IPS-20b (cell line): ENCODE measurements around the gene RASA1.

Source experiments
- H3K27ac ChIP-seq: one replicate; pipeline ENCODE4 v1.5.1; 2013; ENCODE audit warnings: low read length
- H3K27me3 ChIP-seq: 2 replicates; pipeline ENCODE4 v1.6.1; 2013; ENCODE audit warnings: mild to moderate bottlenecking, low read length, inconsistent platforms; ENCODE audit not compliant: insufficient read depth
- H3K36me3 ChIP-seq: 2 replicates; pipeline ENCODE4 v1.6.1; 2013; ENCODE audit warnings: low read depth, mild to moderate bottlenecking, inconsistent platforms, low read length, moderate library complexity; ENCODE audit not compliant: insufficient read depth
- H3K4me1 ChIP-seq: 2 replicates; pipeline ENCODE4 v1.6.1; 2013; ENCODE audit warnings: mild to moderate bottlenecking, control low read depth, inconsistent platforms, low read length, moderate library complexity; ENCODE audit not compliant: insufficient read depth
- H3K4me3 ChIP-seq: 2 replicates; pipeline ENCODE4 v1.5.1; 2013; ENCODE audit warnings: mild to moderate bottlenecking, low read length, inconsistent platforms
- H3K9ac ChIP-seq: 2 replicates; pipeline ENCODE4 v1.6.1; 2013; ENCODE audit warnings: low read depth, mild to moderate bottlenecking, inconsistent platforms, low read length, moderate library complexity
- H3K9me3 ChIP-seq: 2 replicates; pipeline ENCODE4 v1.6.1; 2013; ENCODE audit warnings: mild to moderate bottlenecking, low read depth, low read length, inconsistent platforms; ENCODE audit not compliant: insufficient read depth

The RASA1 gene

DNA sequence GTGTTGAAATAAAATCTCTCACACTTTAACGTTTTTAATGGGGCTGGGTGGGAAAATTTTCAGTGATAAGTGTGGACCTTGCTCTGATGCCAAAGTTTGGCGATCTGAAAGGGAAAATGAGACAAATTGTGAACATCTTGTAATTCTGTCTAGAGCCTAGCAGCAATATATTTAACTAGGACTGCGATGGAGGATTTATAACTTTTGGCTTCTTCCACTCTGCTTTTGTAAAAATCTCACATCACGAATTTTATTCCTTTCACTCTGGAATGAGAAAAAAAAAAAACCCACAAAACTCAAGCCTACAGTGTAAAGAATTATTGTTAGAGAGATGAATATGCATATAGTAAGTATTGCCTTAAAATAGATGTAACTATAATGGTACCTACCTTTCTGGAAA lies 125.1 kb downstream of the RASA1 start:
- H3K27ac ChIP-seq: no peak overlapping the region
- no peak overlapping the region for H3K4me3 ChIP-seq
- no peaks in the 10 kb centered on the region for H3K4me1 ChIP-seq
- H3K36me3 ChIP-seq: peaks cover 98% of the 10 kb centered on the region
- H3K9ac ChIP-seq: no peak overlapping the region
- no peaks in the 10 kb centered on the region for H3K9me3 ChIP-seq
- H3K27me3 ChIP-seq: no peaks in the 10 kb centered on the region

DNA sequence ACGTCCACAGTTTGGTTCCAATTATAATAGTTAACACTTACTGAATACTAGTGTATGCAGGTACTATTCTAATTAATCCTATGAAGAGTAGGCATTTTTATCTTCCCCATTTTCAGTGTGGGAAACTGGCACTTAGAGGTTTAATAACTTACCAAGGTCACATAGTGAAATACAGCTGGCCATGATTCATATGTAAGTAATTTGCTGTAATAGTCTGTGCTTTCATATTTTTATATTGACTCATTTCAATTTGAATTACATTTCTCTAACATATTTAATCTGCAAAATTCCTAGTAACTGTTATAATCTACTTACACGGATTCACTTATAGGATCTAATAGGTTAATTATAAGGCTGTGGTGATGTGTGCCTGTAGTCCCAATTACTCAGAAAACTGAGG lies 125.6 kb downstream of the RASA1 start:
- no peaks in the 10 kb centered on the region for H3K27me3 ChIP-seq
- H3K9me3 ChIP-seq: no peaks in the 10 kb centered on the region
- no peaks in the 10 kb centered on the region for H3K4me1 ChIP-seq
- H3K36me3 ChIP-seq: peaks cover 98% of the 10 kb centered on the region
- H3K4me3 ChIP-seq: no peak overlapping the region
- H3K9ac ChIP-seq: no peak overlapping the region
- H3K27ac ChIP-seq: no peak overlapping the region

DNA sequence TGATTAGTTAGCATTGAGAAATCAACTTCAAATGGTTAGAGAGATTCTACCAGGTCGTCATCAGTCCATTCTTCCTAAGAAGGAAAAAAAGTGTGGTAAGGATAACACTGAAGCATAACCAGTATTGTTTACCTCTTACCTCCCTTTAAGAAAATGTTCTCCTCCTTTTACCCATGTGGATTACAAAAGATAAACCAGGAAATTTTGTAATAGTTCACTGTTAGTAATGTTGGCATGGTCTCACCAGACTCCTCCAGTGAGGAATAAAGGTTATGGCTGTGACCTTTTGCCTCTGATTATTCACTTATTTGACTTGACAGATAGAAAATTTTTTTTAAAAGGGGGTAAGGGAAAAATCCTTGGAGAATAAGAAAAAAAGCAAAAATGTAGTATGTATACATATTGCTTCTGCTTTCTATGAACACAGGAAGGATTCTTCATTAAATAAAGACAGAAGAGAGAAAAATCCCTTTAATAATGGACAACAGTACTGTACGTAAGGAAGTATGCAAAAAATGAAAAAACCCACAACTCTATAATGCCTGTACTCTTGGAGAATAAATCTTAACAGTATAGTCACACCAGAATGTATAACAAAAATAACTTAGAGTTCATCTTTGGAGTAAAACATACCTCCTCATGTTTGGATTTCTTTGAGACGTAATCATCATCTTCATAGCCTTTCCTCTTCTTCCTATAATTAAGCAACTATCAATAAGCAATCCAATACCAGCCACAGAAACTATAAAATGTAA lies 126.9 kb downstream of the RASA1 start:
- Histone ChIP-seq H3K9me3 (no peaks in the 10 kb centered on the region), H3K27me3 (no peaks in the 10 kb centered on the region), H3K4me3 (no peak overlapping the region), H3K4me1 (no peaks in the 10 kb centered on the region), H3K27ac (no peak overlapping the region), H3K9ac (no peak overlapping the region), H3K36me3 (peaks cover 99% of the 10 kb centered on the region)

DNA sequence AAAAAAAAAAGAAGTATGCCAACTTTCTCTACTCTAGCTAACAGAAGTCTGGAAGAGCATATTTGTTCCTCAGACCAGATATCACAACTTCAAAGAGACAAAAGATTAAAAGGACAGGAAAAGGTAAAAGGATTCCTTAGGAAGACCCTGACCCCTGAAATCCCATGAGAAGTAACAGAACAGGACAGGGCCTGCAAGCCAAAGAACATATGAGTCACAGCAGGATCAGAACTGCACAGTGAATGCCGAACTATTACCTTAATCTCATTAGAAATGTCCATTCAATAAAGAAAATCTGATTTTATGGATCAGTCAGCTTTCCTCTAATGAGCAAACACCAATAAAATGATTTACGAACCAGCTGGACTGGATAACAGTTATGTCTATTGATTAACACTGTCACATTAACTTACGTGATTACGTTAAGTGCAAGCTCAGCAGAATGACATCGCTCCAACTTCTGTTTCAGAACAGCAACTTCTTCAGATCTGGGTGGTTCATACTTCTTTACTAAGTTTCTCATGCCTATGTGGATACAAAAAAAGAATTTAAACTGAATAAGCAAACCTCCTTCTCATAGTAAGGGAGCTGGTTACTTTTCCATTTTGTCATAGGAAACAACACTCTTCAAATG lies 131.4 kb downstream of the RASA1 start:
- Histone ChIP-seq H3K27ac (no peak overlapping the region), H3K9me3 (no peaks in the 10 kb centered on the region), H3K27me3 (no peaks in the 10 kb centered on the region), H3K4me1 (no peaks in the 10 kb centered on the region), H3K9ac (no peak overlapping the region), H3K36me3 (peaks cover 98% of the 10 kb centered on the region), H3K4me3 (no peak overlapping the region)

DNA sequence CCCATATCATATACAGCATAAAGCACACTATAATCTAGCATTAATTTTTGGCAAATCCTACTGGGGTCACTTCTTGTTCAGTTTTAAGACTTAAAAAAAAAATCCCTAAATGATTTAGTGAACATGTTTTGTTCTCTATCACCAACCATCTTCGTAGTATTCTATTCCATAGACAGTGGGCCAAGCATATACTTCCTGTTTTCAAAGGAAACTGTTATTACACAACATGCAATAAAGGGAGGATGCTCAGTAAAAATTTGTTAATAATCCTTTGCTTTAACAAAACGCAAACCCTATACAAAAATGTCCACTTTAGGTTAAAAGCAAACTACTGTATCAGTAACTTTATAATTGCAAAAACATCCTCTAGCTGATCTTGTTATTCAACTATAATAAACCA lies 132.0 kb downstream of the RASA1 start:
- H3K27ac ChIP-seq: no peak overlapping the region
- H3K27me3 ChIP-seq: no peaks in the 10 kb centered on the region
- no peaks in the 10 kb centered on the region for H3K9me3 ChIP-seq
- H3K4me1 ChIP-seq: no peaks in the 10 kb centered on the region
- H3K36me3 ChIP-seq: peaks cover 98% of the 10 kb centered on the region
- no peak overlapping the region for H3K9ac ChIP-seq
- H3K4me3 ChIP-seq: no peak overlapping the region

DNA sequence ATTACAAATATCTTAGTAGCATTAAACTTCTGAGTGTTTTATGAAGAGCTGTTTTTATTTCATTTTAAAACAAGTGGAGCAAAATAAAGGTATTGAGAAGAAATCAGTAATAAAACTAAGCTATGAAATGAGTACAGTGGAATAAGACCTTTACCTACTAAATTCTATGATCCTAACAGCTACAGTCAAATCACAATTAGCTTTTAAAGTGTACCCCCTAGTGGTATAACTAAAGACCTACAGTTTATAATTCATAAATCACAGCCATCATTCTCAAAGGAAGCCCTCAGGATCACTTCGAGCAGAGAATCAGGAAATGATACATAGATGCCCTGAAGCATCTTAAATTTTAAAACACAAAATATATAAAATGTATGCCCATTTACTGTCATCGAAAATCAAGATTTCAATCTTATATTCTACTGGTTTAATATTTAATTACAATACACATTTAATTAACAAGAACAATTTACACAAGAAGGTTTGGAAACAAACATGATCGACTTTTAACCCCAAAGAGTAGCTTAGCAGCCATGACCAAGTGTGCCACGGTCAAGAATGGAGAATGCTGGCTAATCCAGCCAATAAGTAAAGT lies 132.7 kb downstream of the RASA1 start:
- H3K27me3 ChIP-seq: no peaks in the 10 kb centered on the region
- peaks cover 98% of the 10 kb centered on the region for H3K36me3 ChIP-seq
- no peaks in the 10 kb centered on the region for H3K9me3 ChIP-seq
- no peaks in the 10 kb centered on the region for H3K4me1 ChIP-seq
- H3K4me3 ChIP-seq: no peak overlapping the region
- no peak overlapping the region for H3K27ac ChIP-seq
- no peak overlapping the region for H3K9ac ChIP-seq

DNA sequence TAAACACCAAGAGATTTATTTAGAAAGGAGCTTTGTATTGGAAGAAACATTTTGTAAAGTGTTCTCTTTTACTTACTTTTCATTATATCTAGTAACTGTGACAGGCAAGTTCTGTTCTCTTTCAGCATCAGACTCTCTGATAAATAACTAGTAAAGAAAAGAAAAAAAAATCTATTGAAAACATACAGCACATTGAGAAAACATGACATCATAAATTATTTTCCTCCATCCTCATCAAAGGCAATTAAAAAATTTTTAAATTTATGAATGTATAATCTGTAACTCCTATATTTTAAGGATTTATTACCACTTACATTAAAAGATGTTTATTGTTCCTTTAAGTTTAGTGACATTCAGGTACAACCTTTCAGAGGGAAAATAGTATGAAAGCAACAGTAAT lies 133.9 kb downstream of the RASA1 start:
- Histone ChIP-seq H3K27me3 (no peaks in the 10 kb centered on the region), H3K4me1 (no peaks in the 10 kb centered on the region), H3K9me3 (no peaks in the 10 kb centered on the region), H3K9ac (no peak overlapping the region), H3K36me3 (peaks cover 100% of the 10 kb centered on the region), H3K4me3 (no peak overlapping the region), H3K27ac (no peak overlapping the region)

DNA sequence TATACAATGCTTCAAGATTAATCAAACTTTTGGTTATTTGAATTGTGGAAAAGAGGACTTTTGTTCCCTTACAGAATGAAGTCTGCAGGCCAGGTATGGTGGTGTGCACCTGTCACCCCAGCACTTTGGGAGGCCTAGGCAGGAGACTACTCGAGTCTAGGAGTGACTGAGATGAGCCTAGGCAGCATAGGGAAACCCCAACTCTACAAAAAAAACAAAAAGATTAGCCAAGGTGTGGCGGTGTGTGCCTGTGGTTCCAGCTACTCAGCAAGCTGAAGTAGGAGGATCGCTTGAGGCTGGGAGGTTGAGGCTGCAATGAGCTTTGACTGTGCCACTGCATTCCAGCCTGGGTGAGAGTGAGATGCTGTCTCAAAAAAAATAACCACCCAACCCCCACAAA lies 135.7 kb downstream of the RASA1 start:
- Histone ChIP-seq H3K4me3 (no peak overlapping the region), H3K36me3 (peaks cover 100% of the 10 kb centered on the region)

DNA sequence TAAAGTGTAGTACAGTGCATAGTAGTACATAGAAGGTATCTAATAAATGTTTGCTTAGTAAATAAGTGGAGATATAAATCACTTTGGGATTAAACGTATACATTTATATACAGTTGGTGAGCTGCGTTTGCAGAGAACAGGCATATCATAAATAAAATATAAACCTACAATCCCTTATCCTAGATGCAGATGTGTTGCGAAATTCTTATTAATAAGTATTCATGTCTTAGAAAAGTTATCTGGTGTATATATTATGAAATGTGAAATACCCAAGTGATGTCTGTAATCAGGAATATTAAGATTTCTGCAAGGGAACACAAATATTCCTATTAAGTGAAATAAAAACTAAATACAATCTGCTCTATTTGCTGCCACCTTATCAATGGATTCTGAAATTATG lies 136.2 kb downstream of the RASA1 start:
- Histone ChIP-seq H3K9me3 (no peaks in the 10 kb centered on the region), H3K27ac (no peak overlapping the region), H3K27me3 (no peaks in the 10 kb centered on the region), H3K4me3 (no peak overlapping the region), H3K36me3 (peaks cover 100% of the 10 kb centered on the region), H3K4me1 (no peaks in the 10 kb centered on the region), H3K9ac (no peak overlapping the region)

More for the DNA sequence above, 135.7 kb downstream of the RASA1 start:
- Histone ChIP-seq H3K27ac (no peak overlapping the region), H3K27me3 (no peaks in the 10 kb centered on the region), H3K9ac (no peak overlapping the region), H3K4me1 (no peaks in the 10 kb centered on the region), H3K9me3 (no peaks in the 10 kb centered on the region)

DNA sequence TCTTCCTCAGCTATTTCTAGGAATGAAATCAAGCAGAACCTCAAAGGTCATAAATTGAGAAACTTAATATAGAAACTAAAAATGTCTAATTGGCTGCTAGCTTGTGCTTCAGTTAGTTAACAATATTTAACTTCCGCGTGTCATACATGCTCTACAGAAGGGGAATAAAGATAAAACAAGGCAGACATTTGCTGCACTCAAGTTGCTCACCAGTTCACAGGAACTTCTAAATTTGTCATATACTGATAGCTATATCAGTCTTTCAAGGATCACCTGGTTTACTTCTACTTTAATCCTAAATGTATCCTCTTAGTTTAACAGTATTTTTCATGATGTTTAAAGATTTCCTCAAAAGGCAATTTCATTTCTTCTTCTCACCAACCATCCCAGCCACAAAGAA lies 136.7 kb downstream of the RASA1 start:
- no peaks in the 10 kb centered on the region for H3K27me3 ChIP-seq
- H3K36me3 ChIP-seq: peaks cover 100% of the 10 kb centered on the region
- H3K9ac ChIP-seq: no peak overlapping the region
- no peak overlapping the region for H3K4me3 ChIP-seq
- no peaks in the 10 kb centered on the region for H3K4me1 ChIP-seq
- H3K9me3 ChIP-seq: no peaks in the 10 kb centered on the region
- no peak overlapping the region for H3K27ac ChIP-seq

DNA sequence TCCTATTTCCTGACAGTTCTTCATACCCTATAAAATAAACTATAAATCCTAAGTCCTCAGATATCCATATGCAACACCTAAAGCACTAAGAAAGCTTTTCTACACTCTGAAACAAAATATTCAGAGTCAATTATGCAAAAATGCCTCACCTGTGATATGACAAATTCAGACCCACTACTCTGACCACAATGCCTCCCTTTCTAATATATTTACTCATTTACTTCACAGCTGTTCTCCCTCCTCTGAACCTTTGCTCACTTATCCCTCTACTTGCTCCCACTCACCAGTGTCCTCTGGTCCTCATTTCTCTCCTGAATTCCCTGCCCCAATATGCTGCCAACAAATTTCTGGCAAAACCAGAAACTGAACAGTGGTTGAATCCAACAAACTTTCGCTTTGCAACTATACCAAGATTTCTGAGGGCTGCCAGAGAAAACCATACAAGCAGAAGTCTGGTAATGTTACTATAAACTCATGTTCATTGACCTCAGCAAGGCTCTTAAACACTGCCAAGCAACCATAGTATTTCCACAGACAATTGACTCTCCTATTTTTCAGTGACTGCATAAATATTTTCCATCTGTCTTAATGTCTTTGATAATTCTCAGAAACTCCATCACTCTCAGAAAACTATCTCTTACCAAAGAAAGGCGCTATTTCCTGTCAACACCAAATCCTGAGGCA lies 137.9 kb downstream of the RASA1 start:
- no peaks in the 10 kb centered on the region for H3K27me3 ChIP-seq
- no peaks in the 10 kb centered on the region for H3K9me3 ChIP-seq
- H3K36me3 ChIP-seq: peaks cover 100% of the 10 kb centered on the region

More for the DNA sequence above, 137.9 kb downstream of the RASA1 start:
- no peak overlapping the region for H3K9ac ChIP-seq
- no peak overlapping the region for H3K4me3 ChIP-seq
- H3K4me1 ChIP-seq: no peaks in the 10 kb centered on the region
- no peak overlapping the region for H3K27ac ChIP-seq
